ENCODE results near the gene TMEM127.
"Not testable (repeated sequence)": the region's sequence is repeated elsewhere in the genome, so short reads cannot be mapped to it uniquely, and the experiment has no call there.

The TMEM127 gene

DNA sequence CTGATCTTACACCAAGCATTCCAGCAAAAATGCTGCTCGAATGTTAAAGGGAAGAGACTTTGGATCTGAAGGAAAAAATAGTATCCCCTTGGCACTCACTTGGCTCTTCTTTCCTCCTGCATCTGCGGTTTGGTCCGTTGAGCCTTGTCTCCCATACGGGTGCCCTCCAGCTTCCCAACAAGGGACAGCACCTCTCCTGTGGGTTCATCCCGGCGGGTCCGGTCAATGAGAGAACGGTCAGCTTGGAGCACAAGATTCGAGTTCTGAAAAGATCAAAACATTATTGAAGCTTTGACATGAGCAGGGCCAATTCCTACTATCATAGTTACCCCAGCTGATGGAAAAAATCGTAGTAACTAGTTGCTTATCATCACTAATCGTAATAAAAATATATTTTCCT lies 38.8 kb upstream of the TMEM127 start:
- TF ChIP-seq ZNF274 (IDR thresholded peaks at IDR 0.05; ENCODE audit: low read depth, low read length): no peak
- no peak for TF ChIP-seq YY1 (IDR thresholded peaks at IDR 0.05; ENCODE audit: insufficient read depth, insufficient read length)
- no peak for TF ChIP-seq SUZ12 (IDR thresholded peaks at IDR 0.05; ENCODE audit: extremely low read depth, insufficient read depth, insufficient read length)
- no peak for DNase-seq (ENCODE audit: low read depth, low spot score)
- Histone ChIP-seq H3K4me3 (ENCODE audit: insufficient read length, low read depth) (peak overlapping the region; percentile 94), H3K27me3 (ENCODE audit: insufficient read depth, insufficient read length) (no peaks in the 10 kb centered on the region), H3K9me3 (ENCODE audit: insufficient read depth, low read length) (no peaks in the 10 kb centered on the region), H3K9ac (ENCODE audit: insufficient read length, low read depth) (peak overlapping the region; percentile 99), H3K4me1 (ENCODE audit: insufficient read depth, insufficient read length) (no peaks in the 10 kb centered on the region), H3K36me3 (ENCODE audit: insufficient read depth, insufficient read length, low read length) (peaks cover 51% of the 10 kb centered on the region)

DNA sequence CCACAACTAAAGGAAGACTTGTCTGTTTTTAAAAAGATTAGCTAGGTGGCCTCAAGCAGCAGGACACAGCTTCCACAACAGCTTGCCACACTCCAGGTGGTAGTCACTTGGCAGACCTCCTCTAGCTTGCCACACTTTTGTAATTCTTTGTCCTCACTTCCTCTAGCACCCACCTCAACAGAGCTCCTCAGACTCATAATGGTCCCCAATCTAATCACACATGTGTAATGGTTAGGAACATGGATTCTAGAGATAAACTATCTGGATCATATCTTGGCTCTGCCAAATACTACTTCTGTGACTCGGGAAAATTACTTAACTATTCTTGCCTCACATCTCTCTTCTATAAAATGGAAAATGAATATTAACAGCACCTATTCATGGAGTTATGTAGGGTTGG lies 36.1 kb upstream of the TMEM127 start:
- DNase-seq (ENCODE audit: low read depth, low spot score): no peak
- Histone ChIP-seq H3K4me1 (ENCODE audit: insufficient read depth, insufficient read length) (no peaks in the 10 kb centered on the region), H3K9me3 (ENCODE audit: insufficient read depth, low read length) (no peaks in the 10 kb centered on the region), H3K36me3 (ENCODE audit: insufficient read depth, insufficient read length, low read length) (peaks cover 78% of the 10 kb centered on the region), H3K4me3 (ENCODE audit: insufficient read length, low read depth) (no peak overlapping the region), H3K9ac (ENCODE audit: insufficient read length, low read depth) (no peak overlapping the region), H3K27me3 (ENCODE audit: insufficient read depth, insufficient read length) (no peaks in the 10 kb centered on the region)
- TF ChIP-seq SUZ12 (IDR thresholded peaks at IDR 0.05; ENCODE audit: extremely low read depth, insufficient read depth, insufficient read length) (no peak), ZNF274 (IDR thresholded peaks at IDR 0.05; ENCODE audit: low read depth, low read length) (no peak), YY1 (IDR thresholded peaks at IDR 0.05; ENCODE audit: insufficient read depth, insufficient read length) (no peak)

DNA sequence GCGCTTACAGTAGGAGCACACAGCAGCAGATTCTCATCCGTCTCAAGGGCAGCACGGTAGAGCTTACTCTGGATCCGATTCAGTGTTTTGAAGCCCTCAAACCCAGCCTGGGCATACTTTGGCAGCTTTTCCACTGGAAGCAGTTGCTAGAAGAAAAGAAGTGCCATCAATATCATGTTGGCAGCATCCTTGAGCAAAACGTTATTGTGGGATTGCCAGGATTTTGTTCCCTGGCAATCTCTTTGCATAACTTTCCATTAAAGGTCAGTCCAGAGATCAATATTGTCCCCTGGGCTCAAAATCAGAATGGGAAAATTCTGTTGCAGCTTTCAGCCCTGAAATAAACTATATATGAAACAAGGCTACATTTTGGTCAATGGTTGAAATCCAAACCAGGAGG lies 31.1 kb upstream of the TMEM127 start:
- H3K27me3 ChIP-seq (ENCODE audit: insufficient read depth, insufficient read length): no peaks in the 10 kb centered on the region
- no peak for DNase-seq (ENCODE audit: low read depth, low spot score)
- no peaks in the 10 kb centered on the region for H3K4me1 ChIP-seq (ENCODE audit: insufficient read depth, insufficient read length)
- H3K4me3 ChIP-seq (ENCODE audit: insufficient read length, low read depth): no peak overlapping the region
- peaks cover 98% of the 10 kb centered on the region for H3K36me3 ChIP-seq (ENCODE audit: insufficient read depth, insufficient read length, low read length)
- TF ChIP-seq SUZ12 (IDR thresholded peaks at IDR 0.05; ENCODE audit: extremely low read depth, insufficient read depth, insufficient read length) (no peak), ZNF274 (IDR thresholded peaks at IDR 0.05; ENCODE audit: low read depth, low read length) (no peak), YY1 (IDR thresholded peaks at IDR 0.05; ENCODE audit: insufficient read depth, insufficient read length) (no peak)
- no peak overlapping the region for H3K9ac ChIP-seq (ENCODE audit: insufficient read length, low read depth)
- no peaks in the 10 kb centered on the region for H3K9me3 ChIP-seq (ENCODE audit: insufficient read depth, low read length)

DNA sequence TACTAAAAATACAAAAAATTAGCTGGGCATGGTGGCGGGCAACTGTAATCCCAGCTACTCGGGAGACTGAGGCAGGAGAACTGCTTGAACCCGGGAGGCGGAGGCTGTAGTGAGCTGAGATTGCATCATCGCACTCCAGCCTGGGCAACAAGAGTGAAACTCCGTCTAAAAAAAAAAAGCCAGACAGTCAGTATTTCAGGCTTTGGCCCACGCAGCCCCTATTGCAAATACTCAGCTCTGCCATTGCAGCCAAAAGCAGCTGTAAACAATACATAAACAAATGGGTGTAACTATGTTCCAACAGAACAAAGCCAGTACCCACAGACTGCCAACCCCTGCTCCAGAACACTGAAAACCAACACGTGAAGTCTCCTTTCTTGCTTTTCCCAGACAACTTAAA lies 28.5 kb upstream of the TMEM127 start:
- H3K9me3 ChIP-seq (ENCODE audit: insufficient read depth, low read length); H3K4me1 ChIP-seq (ENCODE audit: insufficient read depth, insufficient read length); H3K4me3 ChIP-seq (ENCODE audit: insufficient read length, low read depth); H3K27me3 ChIP-seq (ENCODE audit: insufficient read depth, insufficient read length); H3K9ac ChIP-seq (ENCODE audit: insufficient read length, low read depth); DNase-seq (ENCODE audit: low read depth, low spot score): not testable (repeated sequence)
- H3K36me3 ChIP-seq (ENCODE audit: insufficient read depth, insufficient read length, low read length): peaks cover 99% of the 10 kb centered on the region

- no peak overlapping the region for H3K4me3 ChIP-seq (ENCODE audit: insufficient read length, low read depth)
Observed at GRCh38 chr2:96291751-96292150, 26.0 kb upstream of the TMEM127 start.

DNA sequence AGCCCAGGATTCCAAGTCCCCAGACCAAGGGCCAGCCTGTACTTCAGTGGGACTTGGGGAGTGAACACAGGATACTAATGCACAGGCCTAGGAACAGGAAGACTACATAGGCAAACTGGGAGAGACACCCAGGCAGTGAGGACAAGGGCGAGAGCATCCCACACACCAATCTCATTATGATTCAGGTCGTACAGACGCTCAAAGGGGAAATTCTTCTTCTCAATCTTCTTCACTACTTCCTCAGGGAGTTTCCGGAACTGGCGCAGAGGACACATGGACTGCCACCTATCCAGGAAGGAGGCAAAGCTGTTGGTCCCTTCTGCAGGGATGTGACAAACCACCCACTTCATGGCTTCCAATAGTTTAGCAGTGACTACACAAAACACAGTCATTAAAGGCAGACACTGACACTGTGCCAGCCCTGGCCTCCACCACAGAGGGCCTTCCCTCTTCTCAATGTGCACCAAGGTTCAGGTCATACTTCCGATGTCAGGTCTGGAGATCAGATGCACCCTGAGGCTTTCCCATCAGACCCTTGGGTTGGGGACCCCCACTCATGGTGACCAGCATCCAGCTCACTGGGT lies 21.6 kb upstream of the TMEM127 start:
- H3K9me3 ChIP-seq (ENCODE audit: insufficient read depth, low read length): no peaks in the 10 kb centered on the region

More at GRCh38 chr2:96291751-96292150, 26.0 kb upstream of the TMEM127 start:
- Histone ChIP-seq H3K9me3 (ENCODE audit: insufficient read depth, low read length) (no peaks in the 10 kb centered on the region), H3K4me1 (ENCODE audit: insufficient read depth, insufficient read length) (no peaks in the 10 kb centered on the region), H3K9ac (ENCODE audit: insufficient read length, low read depth) (no peak overlapping the region), H3K27me3 (ENCODE audit: insufficient read depth, insufficient read length) (no peaks in the 10 kb centered on the region), H3K36me3 (ENCODE audit: insufficient read depth, insufficient read length, low read length) (peaks cover 99% of the 10 kb centered on the region)
- DNase-seq (ENCODE audit: low read depth, low spot score): no peak
- TF ChIP-seq YY1 (IDR thresholded peaks at IDR 0.05; ENCODE audit: insufficient read depth, insufficient read length): no peak
- no peak for TF ChIP-seq ZNF274 (IDR thresholded peaks at IDR 0.05; ENCODE audit: low read depth, low read length)
- TF ChIP-seq SUZ12 (IDR thresholded peaks at IDR 0.05; ENCODE audit: extremely low read depth, insufficient read depth, insufficient read length): no peak

GRCh38 chr2:96276787-96277499 lies 11.1 kb upstream of the TMEM127 start:
- Histone ChIP-seq H3K36me3 (ENCODE audit: insufficient read depth, insufficient read length, low read length) (peaks cover 89% of the 10 kb centered on the region), H3K27me3 (ENCODE audit: insufficient read depth, insufficient read length) (no peaks in the 10 kb centered on the region), H3K4me1 (ENCODE audit: insufficient read depth, insufficient read length) (no peaks in the 10 kb centered on the region), H3K9ac (ENCODE audit: insufficient read length, low read depth) (no peak overlapping the region), H3K9me3 (ENCODE audit: insufficient read depth, low read length) (no peaks in the 10 kb centered on the region), H3K4me3 (ENCODE audit: insufficient read length, low read depth) (no peak overlapping the region)
- TF ChIP-seq ZNF274 (IDR thresholded peaks at IDR 0.05; ENCODE audit: low read depth, low read length) (no peak), SUZ12 (IDR thresholded peaks at IDR 0.05; ENCODE audit: extremely low read depth, insufficient read depth, insufficient read length) (no peak), YY1 (IDR thresholded peaks at IDR 0.05; ENCODE audit: insufficient read depth, insufficient read length) (no peak)
- no peak for DNase-seq (ENCODE audit: low read depth, low spot score)

More for the DNA sequence above, 21.6 kb upstream of the TMEM127 start:
- Histone ChIP-seq H3K27me3 (ENCODE audit: insufficient read depth, insufficient read length) (no peaks in the 10 kb centered on the region), H3K4me1 (ENCODE audit: insufficient read depth, insufficient read length) (no peaks in the 10 kb centered on the region), H3K4me3 (ENCODE audit: insufficient read length, low read depth) (no peak overlapping the region), H3K9ac (ENCODE audit: insufficient read length, low read depth) (no peak overlapping the region), H3K36me3 (ENCODE audit: insufficient read depth, insufficient read length, low read length) (peaks cover 99% of the 10 kb centered on the region)
- DNase-seq (ENCODE audit: low read depth, low spot score): no peak
- TF ChIP-seq SUZ12 (IDR thresholded peaks at IDR 0.05; ENCODE audit: extremely low read depth, insufficient read depth, insufficient read length) (no peak), YY1 (IDR thresholded peaks at IDR 0.05; ENCODE audit: insufficient read depth, insufficient read length) (no peak), ZNF274 (IDR thresholded peaks at IDR 0.05; ENCODE audit: low read depth, low read length) (no peak)

Data from NT2/D1 (cell line).